SK-N-SH (cell line): ENCODE data around the gene GJA3. TPM values are rescaled to one million over a fixed set of nuclear protein-coding genes. Genes with fewer than 3 reads are reported as not detected.

ENCODE experiments used
- CTCF ChIA-PET: fragments of 300-600, 350-600 bp; formaldehyde crosslinking; extraction: SDS; loops from one replicate; lab custom pipeline; 2021; lab: Yijun Ruan, JAX
- POLR2A ChIA-PET: fragments of 350-600 bp; sonication (Branson Sonifier 250); formaldehyde crosslinking; extraction: SDS; loops from one replicate; lab custom pipeline; 2020; ENCODE audit warnings: antibody characterized with exemption, inconsistent platforms; lab: Yijun Ruan, JAX
- DNase-seq: peaks from one replicate; pipeline ENCODE4 v3.0.0; 2012
- H2AFZ ChIP-seq: fragments of 200-600 bp; sonication (generic); 2 replicates; pipeline ENCODE4 v1.8.1; 2016; ENCODE audit warnings: antibody characterized with exemption, mild to moderate bottlenecking, low read depth
- H3F3A ChIP-seq: fragments of 200-600 bp; sonication (generic); replicated peaks from 2 replicates; pipeline ENCODE3; 2016; ENCODE audit warnings: antibody characterized with exemption, mild to moderate bottlenecking; ENCODE audit not compliant: insufficient read depth
- H3K27ac ChIP-seq, 2 experiments: fragments of 200-500 bp in 1 of 2; fragments of 200-600 bp in 1 of 2; sonication (Bioruptor generic) in 1 of 2; sonication (generic), shearing (Covaris generic) in 1 of 2; 2 replicates each; pipeline versions ENCODE4 v1.5.1 to v1.6.1; 2014 to 2016; ENCODE audit warnings: low read depth in 2 of 2, inconsistent platforms in 1 of 2, low read length in 1 of 2, mild to moderate bottlenecking in 1 of 2, mixed read lengths in 1 of 2
- H3K27me3 ChIP-seq: fragments of 200-600 bp; sonication (generic), shearing (Covaris generic); 2 replicates; pipeline ENCODE4 v1.6.1; 2016; ENCODE audit warnings: mixed run types; ENCODE audit not compliant: insufficient read depth
- H3K36me3 ChIP-seq, 2 experiments: fragments of 200-500 bp in 1 of 2; fragments of 200-600 bp in 1 of 2; sonication (Bioruptor generic) in 1 of 2; sonication (generic) in 1 of 2; replicated peaks in 1 of 2; 2 replicates each; pipeline versions ENCODE3 to v1.5.1; 2014 to 2016; ENCODE audit warnings: low read length in 1 of 2, mild to moderate bottlenecking in 1 of 2; ENCODE audit not compliant: insufficient read depth in 2 of 2, control insufficient read depth in 1 of 2
- H3K4me1 ChIP-seq, 2 experiments: fragments of 200-500 bp in 1 of 2; fragments of 200-600 bp in 1 of 2; sonication (Bioruptor generic) in 1 of 2; sonication (generic), shearing (Covaris generic) in 1 of 2; 2 replicates each; pipeline versions ENCODE4 v1.5.1 to v1.6.1; 2014 to 2016; ENCODE audit warnings: low read depth in 1 of 2, low read length in 1 of 2, mixed run types in 1 of 2; ENCODE audit not compliant: insufficient read depth in 2 of 2, control insufficient read depth in 1 of 2
- H3K4me2 ChIP-seq: fragments of 200-600 bp; sonication (generic), shearing (Covaris generic); 2 replicates; pipeline ENCODE4 v1.6.1; 2017; ENCODE audit warnings: mixed run types
- H3K4me3 ChIP-seq, 2 experiments: fragments of 200-500 bp in 1 of 2; fragments of 200-600 bp in 1 of 2; sonication (Bioruptor generic) in 1 of 2; sonication (generic), shearing (Covaris generic) in 1 of 2; 2 replicates each; pipeline versions ENCODE4 v1.5.1 to v1.8.1; 2014 to 2016; ENCODE audit warnings: low read depth in 2 of 2, inconsistent platforms in 1 of 2, low read length in 1 of 2, mild to moderate bottlenecking in 1 of 2, mixed read lengths in 1 of 2, moderate library complexity in 1 of 2
- H3K79me2 ChIP-seq: fragments of 200-600 bp; sonication (generic); 2 replicates; pipeline ENCODE4 v1.8.1; 2017; ENCODE audit warnings: mild to moderate bottlenecking; ENCODE audit not compliant: insufficient read depth
- H3K9ac ChIP-seq: fragments of 200-600 bp; sonication (generic); 2 replicates; pipeline ENCODE4 v1.6.1; 2017; ENCODE audit warnings: mixed run types
- H3K9me2 ChIP-seq: fragments of 200-600 bp; sonication (generic); 2 replicates; pipeline ENCODE4 v1.6.1; 2017; ENCODE audit warnings: mixed run types
- H3K9me3 ChIP-seq: fragments of 200-600 bp; sonication (generic); 2 replicates; pipeline ENCODE4 v1.6.1; 2017; ENCODE audit warnings: mixed run types, mild to moderate bottlenecking, moderate library complexity
- H4K20me1 ChIP-seq: fragments of 200-600 bp; sonication (generic); 2 replicates; pipeline ENCODE4 v1.6.1; 2017; ENCODE audit warnings: mild to moderate bottlenecking, mixed run types; ENCODE audit not compliant: insufficient read depth
- CHD2 ChIP-seq: fragments of 150-350 bp; IDR thresholded peaks from 2 replicates; pipeline ENCODE4 v1.6.1; 2018; ENCODE audit warnings: low read length; ENCODE audit not compliant: partially characterized antibody
- CTCF ChIP-seq: fragments of 200-600 bp; sonication (generic); IDR thresholded peaks from 2 replicates; pipeline ENCODE4 v1.6.1; 2017; ENCODE audit warnings: antibody characterized with exemption, mild to moderate bottlenecking, moderate library complexity
- EZH2phosphoT487 ChIP-seq: fragments of 200-600 bp; sonication (generic); IDR thresholded peaks from 2 replicates; pipeline ENCODE4 v1.6.1; 2017; ENCODE audit warnings: low read depth, mixed run types, mild to moderate bottlenecking, antibody characterized with exemption, moderate library complexity, borderline replicate concordance
- FOSL2 ChIP-seq: IDR thresholded peaks from 2 replicates; pipeline ENCODE4 v1.4.0; 2012; ENCODE audit warnings: low read depth, mild to moderate bottlenecking, moderate library complexity, borderline replicate concordance
- GABPA ChIP-seq: IDR thresholded peaks from 2 replicates; pipeline ENCODE4 v1.4.0; 2012; ENCODE audit warnings: low read depth, mild to moderate bottlenecking
- GATA2 ChIP-seq: sonication (generic); formaldehyde crosslinking; IDR thresholded peaks from 2 replicates; pipeline ENCODE4 v1.5.0; 2020; ENCODE audit warnings: mild to moderate bottlenecking, missing genetic modification reagents
- IRF3 ChIP-seq: fragments of 150-350 bp; IDR thresholded peaks from 2 replicates; pipeline ENCODE4 v1.6.1; 2016; ENCODE audit warnings: mild to moderate bottlenecking, low read depth, low read length
- JUND ChIP-seq: IDR thresholded peaks from 2 replicates; pipeline ENCODE4 v1.4.0; 2012
- MXI1 ChIP-seq: IDR thresholded peaks from 2 replicates; pipeline ENCODE4 v1.6.1; 2012; ENCODE audit warnings: mild to moderate bottlenecking, low read depth, low read length, improper control_type of control experiment
- NFIC ChIP-seq: IDR thresholded peaks from 2 replicates; pipeline ENCODE4 v1.4.0; 2012; ENCODE audit warnings: borderline replicate concordance
- NRF1 ChIP-seq: IDR thresholded peaks from 2 replicates; pipeline ENCODE4 v1.6.1; 2012; ENCODE audit warnings: low read depth, mild to moderate bottlenecking, low read length
- PBX3 ChIP-seq: IDR thresholded peaks from 2 replicates; pipeline ENCODE4; 2012
- POLR2AphosphoS5 ChIP-seq: IDR thresholded peaks from 2 replicates; pipeline ENCODE4 v1.6.1; 2012; ENCODE audit warnings: low read depth, low read length
- RCOR1 ChIP-seq: fragments of 150-350 bp; IDR thresholded peaks from 2 replicates; pipeline ENCODE4 v1.6.1; 2017; ENCODE audit warnings: antibody characterized with exemption, low read length
- RXRA ChIP-seq: IDR thresholded peaks from 2 replicates; pipeline ENCODE4 v1.4.0; 2012; ENCODE audit warnings: low read depth, mild to moderate bottlenecking, borderline replicate concordance
- SIN3A ChIP-seq: IDR thresholded peaks from 2 replicates; pipeline ENCODE4 v1.6.1; 2012; ENCODE audit warnings: low read depth, mild to moderate bottlenecking, low read length, moderate library complexity, borderline replicate concordance
- SMC3 ChIP-seq: IDR thresholded peaks from 2 replicates; pipeline ENCODE4 v1.6.1; 2012; ENCODE audit warnings: low read depth, low read length, improper control_type of control experiment
- TEAD4 ChIP-seq: IDR thresholded peaks from 2 replicates; pipeline ENCODE4 v1.4.0; 2012; ENCODE audit warnings: mild to moderate bottlenecking, borderline replicate concordance; ENCODE audit not compliant: insufficient read depth
- ZBTB33 ChIP-seq: IDR thresholded peaks from 2 replicates; pipeline ENCODE4 v1.4.0; 2012; ENCODE audit warnings: low read depth, borderline replicate concordance
- WGBS: methylation state at CpG from one replicate; pipeline ENCODE4 v1.1.6; 2017; ENCODE audit warnings: low lambda C conversion rate; 5-methylcytosine and 5-hydroxymethylcytosine counted together
- polyA plus RNA-seq, 3 experiments: library from polyadenylated mRNA; depleted of rRNA; stranded (reverse); fragments of >200 nt; gene quantifications; 2 replicates each; pipeline ENCODE4 v1.2.3, GENCODE V29; 2012

The GJA3 gene
- polyA plus RNA-seq, 1 of the 3 experiments (the other 2 are of a cell fraction): not detected

GRCh38 chr13:20175406-20175794 lies 14.5 kb upstream of the GJA3 start:
- 24% methylated on average over 3 of the region's 3 CpGs for WGBS
- no peak overlapping the region for H3K9ac ChIP-seq
- H2AFZ ChIP-seq: no peak overlapping the region
- H3K9me2 ChIP-seq: no peaks in the 10 kb centered on the region
- H3K4me2 ChIP-seq: peak overlapping the region; percentile 60
- H3K36me3 ChIP-seq: no peaks in the 10 kb centered on the region
- H4K20me1 ChIP-seq: no peaks in the 10 kb centered on the region
- peaks cover 0 to 10% of the 10 kb centered on the region in 2 experiments; a peak in 2 of 4 replicates for H3K4me1 ChIP-seq
- no peaks in the 10 kb centered on the region for H3K79me2 ChIP-seq
- no peak overlapping the region for H3K27ac ChIP-seq
- ChIA-PET CTCF (interaction anchor here (1.0 to 4.4 kb wide), 3 partner anchors 22 to 750 kb away, joined by 3 to 17 read pairs (median 4); no protein-coding TSS in a partner anchor), POLR2A (no interaction called here)
- no peak for TF ChIP-seq GATA2 (CRISPR knock-in tag)
- TF ChIP-seq PBX3: no peak
- no peak for TF ChIP-seq TEAD4
- no peak for TF ChIP-seq NRF1
- no peak for TF ChIP-seq RXRA
- TF ChIP-seq CTCF: no peak
- H3F3A ChIP-seq: peaks cover 4% of the 10 kb centered on the region
- no peaks in the 10 kb centered on the region for H3K9me3 ChIP-seq
- peaks cover 96% of the 10 kb centered on the region for H3K27me3 ChIP-seq
- no peak for DNase-seq
- no peak overlapping the region for H3K4me3 ChIP-seq

- ChIA-PET POLR2A (no interaction called here), CTCF (interaction anchor here (0.7 to 4.4 kb wide), 3 partner anchors 8 to 47 kb away, joined by 3 to 17 read pairs (median 3); no protein-coding TSS in a partner anchor)
- no peak overlapping the region for H3K27ac ChIP-seq
- H3K4me1 ChIP-seq: peaks cover 0 to 10% of the 10 kb centered on the region in 2 experiments; a peak in 2 of 4 replicates
- H3K36me3 ChIP-seq: no peaks in the 10 kb centered on the region
- peak overlapping the region; percentile 60 for H3K4me2 ChIP-seq
- 16% methylated on average over 13 of the region's 22 CpGs for WGBS
- H3K4me3 ChIP-seq: no peak overlapping the region
- peaks cover 96% of the 10 kb centered on the region for H3K27me3 ChIP-seq
- no peaks in the 10 kb centered on the region for H3K79me2 ChIP-seq
- no peaks in the 10 kb centered on the region for H3K9me3 ChIP-seq
- H3F3A ChIP-seq: peaks cover 4% of the 10 kb centered on the region
- H2AFZ ChIP-seq: no peak overlapping the region
- DNase-seq: no peak
- H3K9ac ChIP-seq: no peak overlapping the region
- H3K9me2 ChIP-seq: no peaks in the 10 kb centered on the region
- H4K20me1 ChIP-seq: no peaks in the 10 kb centered on the region
- no peak for TF ChIP-seq MXI1
- no peak for TF ChIP-seq CHD2
- peak; percentile 79 for TF ChIP-seq FOSL2
- TF ChIP-seq JUND: 0 out of 2 replicates have a peak, but pooled peaks have one; percentile 53
- TF ChIP-seq ZBTB33: no peak
- no peak for TF ChIP-seq GABPA
- no peak for TF ChIP-seq GATA2 (CRISPR knock-in tag)
- no peak for TF ChIP-seq POLR2AphosphoS5
- TF ChIP-seq RCOR1: no peak
- TF ChIP-seq NFIC: no peak
- no peak for TF ChIP-seq SMC3
- no peak for TF ChIP-seq IRF3
- 0 out of 2 replicates have a peak, but pooled peaks have one; percentile 14 for TF ChIP-seq PBX3
- no peak for TF ChIP-seq EZH2phosphoT487
- no peak for TF ChIP-seq SIN3A
These were observed 14.0 kb upstream of the GJA3 start for GRCh38 chr13:20174656-20175405.
